HepG2 (cell line): ENCODE data around the gene CUL9. TPM values are rescaled to one million over a fixed set of nuclear protein-coding genes. Genes with fewer than 3 reads are reported as not detected.

ENCODE experiments used
- EP300 ChIP-seq, 3 experiments: sonication (generic) in 1 of 3; formaldehyde crosslinking in 1 of 3; IDR thresholded peaks; 2 replicates each; pipeline versions ENCODE4 v1.5.1 to v1.6.1; 2011 to 2020; ENCODE audit warnings: low read depth in 2 of 3, low read length in 2 of 3, borderline replicate concordance in 1 of 3, improper control_type of control experiment in 1 of 3, mild to moderate bottlenecking in 1 of 3, missing genetic modification reagents in 1 of 3, moderate library complexity in 1 of 3
- ETV5 ChIP-seq: IDR thresholded peaks from 2 replicates; pipeline ENCODE4 v1.6.1; 2018; ENCODE audit warnings: missing biosample characterization, missing genetic modification reagents, inconsistent platforms, borderline replicate concordance
- KAT7 ChIP-seq: IDR thresholded peaks from 2 replicates; pipeline ENCODE4 v1.6.1; 2018; ENCODE audit warnings: borderline replicate concordance, missing compliant biosample characterization
- NAIF1 ChIP-seq: sonication (generic); formaldehyde crosslinking; IDR thresholded peaks from 2 replicates; pipeline ENCODE4 v1.5.0; 2020; ENCODE audit warnings: mild to moderate bottlenecking, missing genetic modification reagents, borderline replicate concordance
- NPAS2 ChIP-seq: sonication (generic); formaldehyde crosslinking; IDR thresholded peaks from 2 replicates; pipeline ENCODE4 v1.8.0; 2022; ENCODE audit warnings: mild to moderate bottlenecking, missing genetic modification reagents, borderline replicate concordance
- PHF5A ChIP-seq: IDR thresholded peaks from one replicate; pipeline ENCODE4 v1.6.1; 2018; ENCODE audit warnings: low read depth, missing genetic modification reagents; ENCODE audit not compliant: unreplicated experiment
- POLR2AphosphoS5 ChIP-seq: IDR thresholded peaks from 2 replicates; pipeline ENCODE4 v1.6.1; 2012; ENCODE audit warnings: low read depth, low read length
- ZBTB42 ChIP-seq: sonication (generic); formaldehyde crosslinking; IDR thresholded peaks from 2 replicates; pipeline ENCODE4 v1.5.0; 2020; ENCODE audit warnings: mild to moderate bottlenecking, missing genetic modification reagents
- ZC3H4 ChIP-seq: sonication (generic); formaldehyde crosslinking; IDR thresholded peaks from 2 replicates; pipeline ENCODE4 v1.4.0; 2020; ENCODE audit warnings: missing genetic modification reagents, borderline replicate concordance
- ZNF33A ChIP-seq: sonication (generic); formaldehyde crosslinking; IDR thresholded peaks from 2 replicates; pipeline ENCODE4 v1.5.1; 2020; ENCODE audit warnings: missing genetic modification reagents, mild to moderate bottlenecking, moderate library complexity, borderline replicate concordance
- ZNF350 ChIP-seq: sonication (generic); formaldehyde crosslinking; IDR thresholded peaks from 2 replicates; pipeline ENCODE4 v1.4.0; 2020; ENCODE audit warnings: mild to moderate bottlenecking, low read depth, missing genetic modification reagents, borderline replicate concordance
- ZNF607 ChIP-seq: sonication (generic); formaldehyde crosslinking; IDR thresholded peaks from 2 replicates; pipeline ENCODE4 v1.5.1; 2020; ENCODE audit warnings: missing genetic modification reagents, mild to moderate bottlenecking, borderline replicate concordance
- ZNF879 ChIP-seq: sonication (generic); formaldehyde crosslinking; IDR thresholded peaks from 2 replicates; pipeline ENCODE4 v1.8.1; 2023; ENCODE audit warnings: missing genetic modification reagents
- ZSCAN31 ChIP-seq: sonication (generic); formaldehyde crosslinking; IDR thresholded peaks from 2 replicates; pipeline ENCODE4 v1.5.0; 2020; ENCODE audit warnings: low read depth, mild to moderate bottlenecking, missing genetic modification reagents
- polyA plus RNA-seq, 8 experiments: library from polyadenylated mRNA; depleted of rRNA in 3 of 8; stranded (reverse) in 7 of 8; unstranded in 1 of 8; fragments of >200 nt; fragmentation: Illumina TruSeq in 4 of 8; extraction: Trizol in 4 of 8; gene quantifications; 2 replicates each; pipeline versions ENCODE4 v1.2.1 to v1.2.3, GENCODE V29; 2011 to 2016; ENCODE audit warnings: low read depth in 4 of 8, missing spikeins in 1 of 8, mixed read lengths in 1 of 8; ENCODE audit not compliant: insufficient read depth in 1 of 8
- total RNA-seq, 5 experiments: library from RNA; depleted of rRNA; stranded (reverse); fragments of >200 nt; fragmentation: Illumina TruSeq; extraction: Trizol; gene quantifications; 2 replicates each; pipeline ENCODE4 v1.2.3, GENCODE V29; 2016; ENCODE audit warnings: low read depth in 1 of 5
- TF ChIP-seq, protein P1 (sequence below): IDR thresholded peaks from 2 replicates; pipeline ENCODE4 v1.6.1; 2016; ENCODE audit warnings: missing compliant biosample characterization, missing genetic modification reagents, borderline replicate concordance
- TF ChIP-seq, protein P2 (sequence below): sonication (generic); formaldehyde crosslinking; IDR thresholded peaks from 2 replicates; pipeline ENCODE4 v1.4.0; 2020; ENCODE audit warnings: missing genetic modification reagents
- TF ChIP-seq, protein P3 (sequence below): sonication (generic); formaldehyde crosslinking; IDR thresholded peaks from 2 replicates; pipeline ENCODE4 v1.4.0; 2020; ENCODE audit warnings: mild to moderate bottlenecking, missing genetic modification reagents
- TF ChIP-seq, protein P4 (sequence below): sonication (generic); formaldehyde crosslinking; conservative IDR thresholded peaks from 2 replicates; pipeline ENCODE4 v1.4.0; 2020; ENCODE audit warnings: mild to moderate bottlenecking, missing genetic modification reagents, moderate library complexity

CUL9 gene
- total and polyA plus RNA-seq, 2 of the 13 experiments (the other 11 are each of a cell fraction or from before 2014, with no cell fraction given) = 11.4 to 13.7 TPM

DNA sequence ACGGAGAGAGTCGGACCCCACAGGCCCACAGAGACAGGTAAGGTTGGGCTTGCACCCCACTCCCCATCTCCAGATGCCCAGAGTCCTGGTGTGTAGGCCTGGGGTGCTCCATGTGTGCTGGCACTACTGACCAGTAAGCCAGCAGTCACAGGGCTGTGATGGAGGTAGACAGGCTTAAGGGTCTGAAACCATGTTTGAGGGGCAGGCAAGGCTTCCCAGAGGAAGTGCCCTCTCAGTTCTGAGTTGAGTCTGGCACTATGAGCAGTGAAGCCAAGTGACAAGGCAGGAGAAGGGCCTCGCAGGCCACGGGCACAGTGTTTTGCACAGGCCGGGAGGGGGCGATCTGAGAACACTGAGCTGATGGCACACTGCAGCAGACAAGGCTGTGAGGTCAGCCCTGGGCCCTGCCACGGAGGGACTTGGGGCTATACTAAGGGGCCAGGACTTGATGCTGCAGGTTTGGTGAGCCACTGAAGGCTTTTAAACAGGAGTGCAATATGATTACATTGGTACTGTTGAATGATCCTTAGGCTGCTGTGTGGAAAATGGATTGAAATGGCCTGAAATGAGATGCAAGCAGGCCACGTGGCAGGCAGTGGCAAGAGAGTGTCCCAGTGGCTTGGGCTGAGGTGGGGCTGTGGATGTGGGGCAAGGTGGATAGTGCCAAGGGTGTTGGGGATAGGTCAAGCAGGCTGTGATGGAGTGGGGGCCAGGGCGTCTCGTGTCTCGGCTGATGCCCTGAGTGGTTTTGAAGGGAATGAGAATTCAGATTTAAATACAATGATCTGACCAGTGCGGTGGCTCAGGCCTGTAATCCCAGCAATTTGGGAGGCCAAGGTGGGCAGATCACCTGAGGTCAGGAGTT, 81.5 kb downstream of the CUL9 start (continued):
- TF ChIP-seq ZNF607 (CRISPR knock-in tag) = no peak
- no peak for TF ChIP-seq NPAS2
- TF ChIP-seq, protein P1, sequence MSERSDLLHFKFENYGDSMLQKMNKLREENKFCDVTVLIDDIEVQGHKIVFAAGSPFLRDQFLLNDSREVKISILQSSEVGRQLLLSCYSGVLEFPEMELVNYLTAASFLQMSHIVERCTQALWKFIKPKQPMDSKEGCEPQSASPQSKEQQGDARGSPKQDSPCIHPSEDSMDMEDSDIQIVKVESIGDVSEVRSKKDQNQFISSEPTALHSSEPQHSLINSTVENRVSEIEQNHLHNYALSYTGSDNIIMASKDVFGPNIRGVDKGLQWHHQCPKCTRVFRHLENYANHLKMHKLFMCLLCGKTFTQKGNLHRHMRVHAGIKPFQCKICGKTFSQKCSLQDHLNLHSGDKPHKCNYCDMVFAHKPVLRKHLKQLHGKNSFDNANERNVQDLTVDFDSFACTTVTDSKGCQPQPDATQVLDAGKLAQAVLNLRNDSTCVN = peak; percentile 70; the same call in 1 of the 2 replicates
- TF ChIP-seq, protein P2, sequence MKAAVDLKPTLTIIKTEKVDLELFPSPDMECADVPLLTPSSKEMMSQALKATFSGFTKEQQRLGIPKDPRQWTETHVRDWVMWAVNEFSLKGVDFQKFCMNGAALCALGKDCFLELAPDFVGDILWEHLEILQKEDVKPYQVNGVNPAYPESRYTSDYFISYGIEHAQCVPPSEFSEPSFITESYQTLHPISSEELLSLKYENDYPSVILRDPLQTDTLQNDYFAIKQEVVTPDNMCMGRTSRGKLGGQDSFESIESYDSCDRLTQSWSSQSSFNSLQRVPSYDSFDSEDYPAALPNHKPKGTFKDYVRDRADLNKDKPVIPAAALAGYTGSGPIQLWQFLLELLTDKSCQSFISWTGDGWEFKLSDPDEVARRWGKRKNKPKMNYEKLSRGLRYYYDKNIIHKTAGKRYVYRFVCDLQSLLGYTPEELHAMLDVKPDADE (CRISPR knock-in tag) = no peak
- TF ChIP-seq, protein P3, sequence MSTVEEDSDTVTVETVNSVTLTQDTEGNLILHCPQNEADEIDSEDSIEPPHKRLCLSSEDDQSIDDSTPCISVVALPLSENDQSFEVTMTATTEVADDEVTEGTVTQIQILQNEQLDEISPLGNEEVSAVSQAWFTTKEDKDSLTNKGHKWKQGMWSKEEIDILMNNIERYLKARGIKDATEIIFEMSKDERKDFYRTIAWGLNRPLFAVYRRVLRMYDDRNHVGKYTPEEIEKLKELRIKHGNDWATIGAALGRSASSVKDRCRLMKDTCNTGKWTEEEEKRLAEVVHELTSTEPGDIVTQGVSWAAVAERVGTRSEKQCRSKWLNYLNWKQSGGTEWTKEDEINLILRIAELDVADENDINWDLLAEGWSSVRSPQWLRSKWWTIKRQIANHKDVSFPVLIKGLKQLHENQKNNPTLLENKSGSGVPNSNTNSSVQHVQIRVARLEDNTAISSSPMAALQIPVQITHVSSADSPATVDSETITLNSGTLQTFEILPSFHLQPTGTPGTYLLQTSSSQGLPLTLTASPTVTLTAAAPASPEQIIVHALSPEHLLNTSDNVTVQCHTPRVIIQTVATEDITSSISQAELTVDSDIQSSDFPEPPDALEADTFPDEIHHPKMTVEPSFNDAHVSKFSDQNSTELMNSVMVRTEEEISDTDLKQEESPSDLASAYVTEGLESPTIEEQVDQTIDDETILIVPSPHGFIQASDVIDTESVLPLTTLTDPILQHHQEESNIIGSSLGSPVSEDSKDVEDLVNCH = no peak
- TF ChIP-seq ZNF33A = no peak
- TF ChIP-seq POLR2AphosphoS5 = no peak
- no peak for TF ChIP-seq ZC3H4
- 0 out of 4 replicates have a peak, but pooled peaks of 1 of the 2 experiments have one; percentile 12 for TF ChIP-seq EP300 (IDR thresholded peaks at IDR 0.05; ENCODE audit: low read depth in 2 of 2, low read length in 2 of 2)
- TF ChIP-seq EP300 (CRISPR knock-in tag; IDR thresholded peaks at IDR 0.05; ENCODE audit: borderline replicate concordance) = no peak; the same call in 1 of the 2 replicates
- peak; percentile 82; the same call in 1 of the 2 replicates for TF ChIP-seq KAT7 (CRISPR knock-in tag)
- no peak for TF ChIP-seq ZBTB42
- no peak; the same call in 1 of the 2 replicates for TF ChIP-seq ZNF350
- TF ChIP-seq, protein P4, sequence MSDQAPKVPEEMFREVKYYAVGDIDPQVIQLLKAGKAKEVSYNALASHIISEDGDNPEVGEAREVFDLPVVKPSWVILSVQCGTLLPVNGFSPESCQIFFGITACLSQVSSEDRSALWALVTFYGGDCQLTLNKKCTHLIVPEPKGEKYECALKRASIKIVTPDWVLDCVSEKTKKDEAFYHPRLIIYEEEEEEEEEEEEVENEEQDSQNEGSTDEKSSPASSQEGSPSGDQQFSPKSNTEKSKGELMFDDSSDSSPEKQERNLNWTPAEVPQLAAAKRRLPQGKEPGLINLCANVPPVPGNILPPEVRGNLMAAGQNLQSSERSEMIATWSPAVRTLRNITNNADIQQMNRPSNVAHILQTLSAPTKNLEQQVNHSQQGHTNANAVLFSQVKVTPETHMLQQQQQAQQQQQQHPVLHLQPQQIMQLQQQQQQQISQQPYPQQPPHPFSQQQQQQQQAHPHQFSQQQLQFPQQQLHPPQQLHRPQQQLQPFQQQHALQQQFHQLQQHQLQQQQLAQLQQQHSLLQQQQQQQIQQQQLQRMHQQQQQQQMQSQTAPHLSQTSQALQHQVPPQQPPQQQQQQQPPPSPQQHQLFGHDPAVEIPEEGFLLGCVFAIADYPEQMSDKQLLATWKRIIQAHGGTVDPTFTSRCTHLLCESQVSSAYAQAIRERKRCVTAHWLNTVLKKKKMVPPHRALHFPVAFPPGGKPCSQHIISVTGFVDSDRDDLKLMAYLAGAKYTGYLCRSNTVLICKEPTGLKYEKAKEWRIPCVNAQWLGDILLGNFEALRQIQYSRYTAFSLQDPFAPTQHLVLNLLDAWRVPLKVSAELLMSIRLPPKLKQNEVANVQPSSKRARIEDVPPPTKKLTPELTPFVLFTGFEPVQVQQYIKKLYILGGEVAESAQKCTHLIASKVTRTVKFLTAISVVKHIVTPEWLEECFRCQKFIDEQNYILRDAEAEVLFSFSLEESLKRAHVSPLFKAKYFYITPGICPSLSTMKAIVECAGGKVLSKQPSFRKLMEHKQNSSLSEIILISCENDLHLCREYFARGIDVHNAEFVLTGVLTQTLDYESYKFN (CRISPR knock-in tag) = 0 out of 2 replicates have a peak, but pooled peaks have one; percentile 40
- peak; percentile 36; the same call in 1 of the 2 replicates for TF ChIP-seq ETV5 (CRISPR knock-in tag)
- TF ChIP-seq ZSCAN31 (CRISPR knock-in tag) = 0 out of 2 replicates have a peak, but pooled peaks have one; percentile 19
- no peak for TF ChIP-seq NAIF1
- peak; percentile 63 for TF ChIP-seq PHF5A
- no peak for TF ChIP-seq ZNF879
